GM19239 (cell line): ENCODE measurements around the gene UPF3A.
"Not testable (repeated sequence)": the region's sequence is repeated elsewhere in the genome, so short reads cannot be mapped to it uniquely, and the experiment has no call there.

ENCODE experiments used
- DNase-seq: peaks from one replicate; pipeline ENCODE4 v3.0.0; 2011; ENCODE audit warnings: low spot score; ENCODE audit not compliant: insufficient read length
- FAIRE-seq: peaks from 2 replicates; lab custom pipeline; 2011; peaks lifted over from hg19 to GRCh38; lab: Jason Lieb, UNC

The UPF3A gene

DNA sequence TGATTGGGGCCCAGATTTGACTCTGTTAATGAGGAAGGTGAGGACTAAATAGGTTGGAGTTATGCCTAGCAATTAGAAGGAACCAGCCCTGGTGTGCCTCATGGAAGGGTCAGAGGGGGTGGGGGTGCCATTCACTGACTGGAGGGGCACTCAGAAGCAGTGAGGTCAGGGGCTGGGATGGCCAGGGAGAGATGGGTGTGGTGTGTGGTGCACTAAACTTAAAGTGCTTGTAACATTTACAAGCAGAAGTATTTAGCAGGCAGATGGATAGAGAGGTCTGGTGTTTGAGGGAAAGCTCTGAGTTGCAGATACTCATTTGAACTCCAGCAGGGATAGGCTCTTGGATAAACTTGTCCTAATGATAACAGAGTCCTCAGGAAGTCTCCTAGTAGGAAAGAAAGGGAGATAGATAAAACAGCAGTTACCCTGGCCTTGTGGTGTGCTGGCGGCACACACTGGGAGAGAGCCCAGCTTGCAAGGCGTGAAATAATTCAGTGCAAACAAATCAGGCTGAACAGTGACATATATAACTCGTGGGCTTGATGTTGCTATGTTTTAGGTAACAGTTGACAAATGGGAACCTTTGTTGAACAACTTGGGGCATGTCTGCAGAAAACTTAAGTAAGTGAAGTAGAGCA, 20.0 kb upstream of the UPF3A start:
- FAIRE-seq = peak; percentile 64

GRCh38 chr13:114263578-114263977, 17.8 kb upstream of the UPF3A start:
- peak; percentile 76 for FAIRE-seq
- DNase-seq = no peak

More for the DNA sequence above, 20.0 kb upstream of the UPF3A start:
- DNase-seq = no peak

GRCh38 chr13:114264313-114264712, 17.1 kb upstream of the UPF3A start:
- FAIRE-seq, DNase-seq: not testable (repeated sequence)

DNA sequence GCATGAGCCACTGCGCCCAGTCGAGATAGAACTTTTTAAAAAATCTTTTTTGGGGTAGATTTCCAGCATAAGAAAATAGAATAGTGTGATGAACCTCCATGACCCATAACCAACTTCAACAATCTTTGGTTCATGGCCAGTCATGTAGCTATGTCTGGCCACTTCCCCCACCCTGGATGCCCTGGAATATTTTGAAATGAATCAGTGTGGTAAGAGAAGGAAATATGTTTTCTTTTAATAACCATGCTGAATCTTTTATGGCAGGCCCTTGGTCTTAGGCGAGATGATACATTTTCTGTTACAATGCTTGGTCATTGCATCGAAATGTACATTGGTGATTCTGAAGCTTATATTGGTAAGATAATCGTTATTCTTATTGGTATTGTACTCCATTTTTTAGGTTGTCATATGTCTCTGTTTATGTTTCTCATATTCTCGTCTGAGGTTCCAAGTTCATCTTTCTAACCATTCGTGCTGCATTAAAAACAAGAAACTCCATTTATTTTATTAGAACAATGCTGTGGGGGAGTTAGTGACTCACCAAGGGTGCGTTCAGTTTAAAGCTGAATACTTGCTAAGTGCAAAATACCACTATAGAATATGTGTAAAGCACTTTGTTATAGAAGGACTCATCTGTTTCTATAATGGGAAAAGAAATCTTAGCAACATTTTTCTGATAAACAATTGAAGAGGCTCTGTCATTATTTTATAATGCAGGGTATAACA, 16.4 kb upstream of the UPF3A start:
- no peak for DNase-seq
- FAIRE-seq = no peak

DNA sequence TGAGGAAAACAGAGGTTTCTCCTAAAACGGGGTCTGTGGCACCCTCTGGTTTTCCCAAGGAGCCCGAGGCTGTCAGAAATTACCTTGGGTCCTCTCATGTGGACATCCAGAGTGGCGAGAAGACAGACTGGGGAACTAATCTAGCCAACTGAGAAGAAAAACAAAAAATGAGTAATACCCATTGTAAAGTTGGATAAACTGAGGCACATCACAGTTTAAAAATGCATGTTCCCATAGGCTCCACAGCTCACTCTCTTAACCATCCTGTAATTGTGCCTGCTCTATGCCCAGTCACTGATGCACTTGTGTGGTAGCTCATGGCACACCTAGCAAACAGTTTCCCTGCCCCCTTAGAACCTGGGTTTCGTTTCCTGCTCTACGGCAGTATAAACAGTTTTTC, 15.2 kb upstream of the UPF3A start:
- FAIRE-seq (no peak), DNase-seq (no peak)

DNA sequence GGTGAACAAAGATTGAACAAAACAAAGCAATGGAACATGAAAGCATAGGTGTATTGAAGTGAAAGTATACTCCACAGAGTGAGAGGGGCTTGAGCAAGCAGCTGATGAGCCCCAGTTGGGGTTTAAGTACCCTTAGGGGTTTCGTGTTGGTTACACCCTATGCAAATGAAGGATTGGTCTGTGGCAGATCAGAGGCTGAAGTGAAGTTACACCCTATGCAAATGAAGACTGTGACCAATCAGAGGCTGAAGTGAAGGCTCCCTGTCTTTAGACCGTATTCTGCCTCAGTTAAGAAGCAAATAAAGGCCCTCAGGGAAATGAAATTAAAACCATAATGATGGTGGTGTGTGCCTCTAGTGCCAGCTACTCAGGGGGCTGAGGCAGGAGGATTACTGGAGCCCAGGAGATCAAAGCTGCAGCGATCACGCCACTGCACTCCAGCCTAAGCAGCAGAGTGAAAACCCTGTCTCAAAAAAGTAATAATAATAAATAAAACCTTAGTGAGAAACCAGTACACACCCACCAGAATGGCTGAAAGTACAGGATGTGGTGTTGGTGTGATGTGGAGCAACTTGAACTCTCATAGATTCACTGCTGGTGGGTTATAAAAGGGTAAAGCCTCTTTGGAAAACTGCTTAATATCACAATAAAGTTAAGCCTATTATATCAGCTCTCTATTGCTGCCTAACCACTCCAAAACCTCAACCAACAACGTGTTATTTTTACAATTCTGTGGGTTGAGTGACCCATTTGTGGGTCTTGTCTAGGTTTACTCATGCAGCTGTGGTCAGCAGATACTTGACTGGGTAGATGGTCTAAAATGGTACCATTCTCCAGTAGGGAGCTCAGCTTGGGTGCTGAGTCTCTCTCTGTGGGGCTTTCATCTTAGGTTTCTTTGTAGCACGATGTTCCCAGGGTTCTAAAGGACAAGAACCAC, 12.8 kb upstream of the UPF3A start:
- no peak for DNase-seq
- no peak for FAIRE-seq

GRCh38 chr13:114269281-114269770, 12.1 kb upstream of the UPF3A start:
- FAIRE-seq = no peak
- no peak for DNase-seq

DNA sequence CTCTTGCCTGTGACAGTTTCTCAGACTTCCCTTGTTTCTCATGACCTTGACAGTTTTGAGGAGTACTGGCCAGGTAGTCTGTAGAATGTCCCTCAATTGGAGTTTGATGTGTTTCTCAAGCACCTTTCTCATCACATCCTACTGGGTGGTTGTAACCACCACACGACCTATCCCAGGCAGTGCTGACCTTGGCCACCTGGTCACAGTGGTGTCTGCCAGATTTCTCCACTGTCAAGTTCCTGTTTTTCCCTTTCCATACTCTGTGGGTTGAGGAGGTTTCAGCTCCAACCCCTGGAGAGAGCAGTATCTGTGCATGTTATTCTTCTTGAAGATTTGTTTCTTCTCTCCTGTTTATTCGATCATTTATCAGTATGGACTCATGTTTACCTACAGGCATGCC, 8.4 kb upstream of the UPF3A start:
- FAIRE-seq (no peak), DNase-seq (no peak)

DNA sequence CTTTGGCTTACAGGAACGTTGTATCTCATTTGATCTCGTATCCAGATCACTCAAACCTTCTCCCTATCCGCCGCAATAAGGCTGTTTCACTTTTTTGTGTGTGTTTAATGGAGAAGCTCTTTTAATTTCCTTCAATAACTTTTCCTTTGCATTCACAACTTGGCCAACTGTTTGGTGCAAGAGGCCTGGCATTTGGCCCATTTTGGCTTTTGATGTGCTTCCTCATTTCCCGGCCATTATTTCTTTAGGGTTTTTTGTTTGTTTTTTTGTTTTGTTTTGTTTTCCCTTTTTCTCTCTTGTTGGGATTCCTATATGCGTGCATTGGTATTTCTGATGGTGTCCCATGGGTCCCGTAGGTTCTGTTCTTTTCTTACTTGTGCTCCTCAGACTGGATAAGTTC, 6.1 kb upstream of the UPF3A start:
- FAIRE-seq (no peak), DNase-seq (no peak)

GRCh38 chr13:114279146-114279545, 2.3 kb upstream of the UPF3A start:
- FAIRE-seq (peak; percentile 33), DNase-seq (no peak)

DNA sequence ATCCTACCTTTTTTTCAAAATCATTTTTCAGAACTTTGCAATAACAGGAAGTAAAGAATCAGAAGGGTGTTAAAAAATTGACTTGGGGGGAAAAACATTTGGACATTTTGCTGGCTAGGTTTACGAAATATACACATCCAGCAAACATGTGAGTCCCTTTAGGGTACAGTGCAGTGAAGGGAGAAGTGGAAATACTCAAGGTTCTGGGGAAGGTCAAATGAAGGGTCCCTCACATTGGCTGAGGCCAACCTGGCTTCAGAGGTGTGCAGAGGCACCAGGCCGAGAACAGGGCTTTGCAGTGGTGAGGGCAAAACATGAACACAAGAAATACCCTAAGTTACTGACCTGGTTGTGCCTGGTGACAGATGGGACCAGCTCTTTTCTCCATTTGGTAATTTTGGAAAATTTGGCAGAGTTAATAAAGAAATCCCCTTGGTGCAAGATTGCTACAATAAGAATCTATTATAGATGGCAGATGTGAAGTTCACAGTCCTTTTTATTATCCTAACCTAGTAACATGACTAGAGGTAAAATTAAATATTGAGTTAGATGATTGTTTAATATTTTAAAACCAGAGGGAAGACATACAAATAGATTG, 1.5 kb upstream of the UPF3A start:
- DNase-seq = no peak
- FAIRE-seq = no peak

DNA sequence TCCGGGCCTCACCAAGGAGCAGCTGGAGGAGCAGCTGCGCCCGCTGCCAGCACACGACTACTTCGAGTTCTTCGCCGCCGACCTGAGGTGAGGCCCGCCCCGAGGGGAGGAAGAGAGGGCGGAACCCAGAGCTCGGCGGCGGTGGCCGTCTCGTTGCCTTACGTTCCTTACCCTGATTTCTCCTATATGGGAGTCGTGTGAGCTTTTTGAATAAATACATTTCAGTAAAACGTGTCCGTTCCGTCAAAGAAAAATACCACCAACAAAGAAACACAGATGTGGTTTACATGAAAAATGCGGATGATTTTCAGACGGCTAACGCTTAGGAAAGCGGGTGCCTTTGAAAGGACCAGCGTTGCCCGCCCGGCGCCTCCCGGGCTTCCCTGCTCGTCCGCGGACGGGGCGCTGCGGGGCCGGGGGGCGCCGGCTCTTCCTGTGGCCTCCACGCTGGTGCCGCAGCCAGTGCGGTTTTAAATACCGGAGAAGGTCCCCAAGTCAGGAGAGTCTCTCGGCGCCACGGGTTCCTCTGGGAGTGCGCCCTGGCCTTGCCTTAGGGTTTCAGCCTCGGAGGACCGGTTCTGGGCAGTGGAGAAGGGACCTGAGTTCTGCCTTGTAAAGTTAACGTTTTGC, 755 bp downstream of the UPF3A start:
- peak; percentile 26 for FAIRE-seq

DNA sequence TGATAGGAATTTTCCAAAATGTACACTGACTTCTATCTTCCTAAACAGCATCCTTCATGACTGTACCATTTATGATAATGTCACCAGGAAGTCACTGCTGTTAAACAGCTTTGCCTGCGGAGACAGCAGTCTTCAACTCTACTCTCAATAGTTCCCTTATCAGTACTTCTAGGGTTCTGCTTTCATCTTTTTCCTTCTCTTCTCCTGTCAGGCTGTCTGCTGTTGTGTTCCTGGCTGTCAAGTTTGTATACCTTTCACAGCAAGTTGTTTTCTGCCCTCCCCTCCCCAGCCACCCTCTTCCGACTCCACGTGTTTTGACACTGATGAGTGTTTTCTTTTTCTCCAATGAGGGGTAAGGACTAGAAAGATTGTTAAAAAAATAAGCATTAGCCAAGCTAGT, 2.2 kb downstream of the UPF3A start:
- no peak for DNase-seq

More for the DNA sequence above, 755 bp downstream of the UPF3A start:
- peak; percentile 40 for DNase-seq

GRCh38 chr13:114284680-114285079, 3.3 kb downstream of the UPF3A start:
- no peak for FAIRE-seq
- DNase-seq = no peak

More for the DNA sequence above, 2.2 kb downstream of the UPF3A start:
- FAIRE-seq = no peak

- FAIRE-seq = no peak
Measured at GRCh38 chr13:114285166-114285808, 3.9 kb downstream of the UPF3A start.

GRCh38 chr13:114286808-114287207, 5.4 kb downstream of the UPF3A start:
- DNase-seq = no peak
- FAIRE-seq = no peak

More at GRCh38 chr13:114285166-114285808, 3.9 kb downstream of the UPF3A start:
- no peak for DNase-seq

GRCh38 chr13:114288157-114288591, 6.8 kb downstream of the UPF3A start:
- FAIRE-seq = no peak
- no peak for DNase-seq

DNA sequence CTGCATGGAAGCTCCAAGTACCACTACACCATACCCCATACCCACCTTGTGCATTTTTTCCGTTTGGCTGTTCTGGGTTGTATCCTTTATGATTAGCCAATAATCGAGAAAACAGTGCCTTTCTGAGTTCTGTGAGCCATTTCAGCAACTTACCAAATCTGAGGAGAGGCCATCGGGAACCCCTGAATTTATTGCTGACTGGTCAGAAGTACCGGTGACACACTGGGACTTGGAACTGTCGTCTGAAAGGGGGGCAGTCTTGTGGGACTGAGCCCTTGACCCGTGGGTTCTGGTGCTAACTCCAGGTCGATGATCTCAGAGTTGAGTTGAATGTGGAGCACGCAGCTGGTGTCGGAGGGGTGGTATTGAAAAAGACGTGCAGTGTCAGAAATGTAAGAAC, 15.0 kb downstream of the UPF3A start:
- FAIRE-seq = no peak
- no peak for DNase-seq

DNA sequence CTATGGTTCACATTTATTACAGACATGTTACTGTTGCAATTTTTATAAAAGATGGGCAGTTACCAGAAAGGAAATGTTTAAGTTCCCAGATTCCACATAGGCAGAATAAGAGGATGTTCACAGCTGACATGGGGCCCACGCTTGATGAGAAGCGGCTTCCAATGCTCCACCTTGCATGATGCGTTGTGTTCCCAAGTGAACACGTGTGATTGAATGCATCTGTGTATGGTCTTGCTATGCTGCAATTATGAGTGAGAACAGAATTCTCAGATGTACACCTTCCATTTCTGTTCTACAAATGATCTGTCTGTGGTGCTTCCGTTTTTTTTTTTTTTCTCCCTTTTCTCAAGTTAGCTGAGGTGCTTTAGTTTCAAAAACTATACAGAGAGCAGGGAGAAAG, 15.5 kb downstream of the UPF3A start:
- DNase-seq = no peak
- no peak for FAIRE-seq
